HCT116 (cell line): ENCODE measurements around the gene BRINP1.

ENCODE experiments used
- CBX3 ChIP-seq: IDR thresholded peaks from 2 replicates; pipeline ENCODE4 v1.6.1; 2012; ENCODE audit warnings: low read depth
- CEBPB ChIP-seq: IDR thresholded peaks from 2 replicates; pipeline ENCODE4 v1.6.1; 2012; ENCODE audit warnings: low read depth
- CTCF ChIP-seq, 3 experiments: fragments of 200-600 bp in 1 of 3; sonication (generic) in 1 of 3; IDR thresholded peaks in 2 of 3; conservative IDR thresholded peaks in 1 of 3; 2 replicates each; pipeline ENCODE4 v1.5.1; 2012 to 2017; ENCODE audit warnings: low read depth in 2 of 3, low read length in 2 of 3, antibody characterized with exemption in 1 of 3, borderline replicate concordance in 1 of 3, control low read depth in 1 of 3, mild to moderate bottlenecking in 1 of 3, mixed read lengths in 1 of 3, mixed run types in 1 of 3, moderate library complexity in 1 of 3; ENCODE audit not compliant: insufficient read depth in 1 of 3
- EZH2phosphoT487 ChIP-seq: fragments of 200-600 bp; IDR thresholded peaks from 2 replicates; pipeline ENCODE4 v1.6.1; 2018; ENCODE audit warnings: antibody characterized with exemption, borderline replicate concordance
- JUND ChIP-seq: IDR thresholded peaks from 2 replicates; pipeline ENCODE4 v1.6.1; 2012
- POLR2A ChIP-seq: IDR thresholded peaks from 2 replicates; pipeline ENCODE4 v1.7.0; 2011; ENCODE audit warnings: borderline replicate concordance; ENCODE audit not compliant: insufficient read depth, insufficient read length; ENCODE audit errors: extremely low read depth
- POLR2AphosphoS5 ChIP-seq: IDR thresholded peaks from 2 replicates; pipeline ENCODE4 v1.6.1; 2011; ENCODE audit warnings: mild to moderate bottlenecking, low read depth, low read length, moderate library complexity
- SIN3A ChIP-seq: IDR thresholded peaks from 2 replicates; pipeline ENCODE4 v1.6.1; 2012; ENCODE audit warnings: low read depth
- SRF ChIP-seq: IDR thresholded peaks from 2 replicates; pipeline ENCODE4 v1.6.1; 2012; ENCODE audit warnings: low read depth
- TCF7L2 ChIP-seq: IDR thresholded peaks from 2 replicates; pipeline ENCODE4 v1.7.0; 2011; ENCODE audit warnings: borderline replicate concordance, inconsistent platforms; ENCODE audit not compliant: insufficient read depth, insufficient read length; ENCODE audit errors: extremely low read depth
- TF ChIP-seq, protein P1 (sequence below): IDR thresholded peaks from 2 replicates; pipeline ENCODE4 v1.6.1; 2012
- TF ChIP-seq, protein P2 (sequence below): IDR thresholded peaks from 2 replicates; pipeline ENCODE4 v1.6.1; 2012

DNA sequence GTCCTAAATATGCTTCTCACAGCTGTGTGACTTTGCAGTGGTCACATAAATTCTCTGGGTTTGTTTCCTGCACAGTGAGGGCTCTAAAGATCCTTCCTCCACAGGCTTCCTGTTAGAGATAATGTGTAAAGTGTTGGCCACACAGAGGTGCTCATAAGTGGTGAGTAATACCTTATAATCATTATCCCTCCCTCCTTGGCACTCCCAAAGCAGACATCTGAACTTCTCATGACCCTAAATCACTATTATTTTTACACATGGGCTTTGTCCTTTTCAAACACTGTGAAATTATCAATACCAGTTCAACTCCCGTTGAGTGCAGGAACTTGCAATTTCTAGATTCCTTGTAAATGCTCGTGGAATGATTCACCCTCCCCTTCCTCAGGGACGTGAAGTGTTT lies 100.2 kb downstream of the BRINP1 start:
- TF ChIP-seq SRF (no peak), CBX3 (no peak), POLR2A (no peak), CTCF (IDR thresholded peaks at IDR 0.05 in 2 of 3, conservative IDR thresholded peaks at IDR 0.05 in 1 of 3; ENCODE audit: borderline replicate concordance in 1 of 3, insufficient read depth in 1 of 3, low read depth in 2 of 3, low read length in 2 of 3) (no peak), SIN3A (no peak), EZH2phosphoT487 (no peak), POLR2AphosphoS5 (no peak), CEBPB (no peak), TCF7L2 (no peak), JUND (no peak)
- TF ChIP-seq, protein P1, sequence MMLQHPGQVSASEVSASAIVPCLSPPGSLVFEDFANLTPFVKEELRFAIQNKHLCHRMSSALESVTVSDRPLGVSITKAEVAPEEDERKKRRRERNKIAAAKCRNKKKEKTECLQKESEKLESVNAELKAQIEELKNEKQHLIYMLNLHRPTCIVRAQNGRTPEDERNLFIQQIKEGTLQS, result no peak
- TF ChIP-seq, protein P2, sequence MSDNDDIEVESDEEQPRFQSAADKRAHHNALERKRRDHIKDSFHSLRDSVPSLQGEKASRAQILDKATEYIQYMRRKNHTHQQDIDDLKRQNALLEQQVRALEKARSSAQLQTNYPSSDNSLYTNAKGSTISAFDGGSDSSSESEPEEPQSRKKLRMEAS, result no peak
